Dermis blood vessel endothelial cell (primary cell): ENCODE data around the gene DBP. TPM values are rescaled to one million over a fixed set of nuclear protein-coding genes. Genes with fewer than 3 reads are reported as not detected.
A peak's percentile ranks its signal among the peaks of the same experiment; 100 is the strongest.
"Not testable (repeated sequence)": the region's sequence is repeated elsewhere in the genome, so short reads cannot be mapped to it uniquely, and the experiment has no call there.

ENCODE experiments used
- DNase-seq: peaks from one replicate; pipeline ENCODE4 v3.0.0; 2010
- total RNA-seq: library from RNA; depleted of rRNA; stranded (reverse); fragments of >200 nt; gene quantifications from 2 replicates; pipeline ENCODE4 v1.2.3, GENCODE V29; 2014

Gene DBP
- total RNA-seq, 1 donor from 2014 or later: 3.1 TPM

DNA sequence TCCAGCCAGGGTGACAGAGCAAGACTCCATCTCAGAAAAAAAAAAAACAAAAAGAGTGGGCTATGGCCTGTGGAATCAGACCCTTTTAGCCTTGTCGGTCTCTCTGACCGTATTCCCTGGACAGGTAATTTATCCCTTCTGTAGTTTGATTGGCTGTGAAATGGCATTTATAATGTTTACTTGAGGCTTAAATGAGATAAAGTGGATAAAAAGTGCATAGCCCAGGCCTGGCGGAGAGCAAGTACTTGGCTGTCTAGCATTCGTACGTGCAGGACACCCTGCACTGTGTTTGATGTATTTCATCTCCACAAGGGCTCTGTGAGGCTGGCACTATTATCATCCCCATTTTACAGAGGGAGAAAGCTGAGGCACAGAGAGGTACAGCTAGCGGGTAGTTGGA, 28.6 kb upstream of the DBP start:
- DNase-seq: no peak

DNA sequence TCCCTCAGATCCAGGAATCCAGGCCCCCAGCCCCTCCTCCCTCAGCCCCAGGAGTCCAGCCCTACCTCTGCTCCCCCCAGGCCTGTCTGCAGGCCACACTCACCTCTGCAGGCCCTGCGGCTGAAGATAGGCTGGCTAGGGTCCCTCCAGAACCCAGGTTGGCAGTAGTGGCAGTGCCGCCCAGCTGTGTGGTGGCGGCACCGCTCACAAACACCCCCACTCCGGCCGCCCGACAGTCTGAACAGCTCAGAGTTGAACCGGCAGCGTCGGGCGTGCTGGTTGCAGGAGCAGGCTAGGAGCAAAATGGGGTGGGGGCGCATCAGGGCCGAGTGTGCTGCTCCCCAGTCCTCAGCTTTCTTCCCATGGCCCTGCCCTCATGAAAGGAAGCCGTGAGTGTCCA, 27.3 kb upstream of the DBP start:
- no peak for DNase-seq

DNA sequence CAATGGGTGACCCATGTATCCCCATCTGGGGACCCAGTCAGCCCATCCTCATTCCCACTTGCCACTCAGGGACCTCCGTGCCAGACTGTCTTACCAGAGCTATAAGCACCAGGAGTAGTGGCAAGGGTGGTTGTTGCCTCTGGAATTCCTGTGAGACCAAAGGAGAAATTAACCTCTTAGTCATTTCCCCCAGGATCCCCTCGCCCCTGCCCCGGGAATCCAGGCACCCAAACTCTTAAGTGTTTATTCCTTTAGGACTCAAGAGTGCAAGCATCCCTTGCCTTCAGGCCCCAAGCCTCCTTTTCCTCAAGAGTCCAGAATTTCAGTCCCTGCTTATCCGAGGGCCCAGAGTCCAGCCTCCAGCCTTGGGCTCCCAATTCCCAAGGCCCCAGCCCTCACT, 26.5 kb upstream of the DBP start:
- DNase-seq: no peak

DNA sequence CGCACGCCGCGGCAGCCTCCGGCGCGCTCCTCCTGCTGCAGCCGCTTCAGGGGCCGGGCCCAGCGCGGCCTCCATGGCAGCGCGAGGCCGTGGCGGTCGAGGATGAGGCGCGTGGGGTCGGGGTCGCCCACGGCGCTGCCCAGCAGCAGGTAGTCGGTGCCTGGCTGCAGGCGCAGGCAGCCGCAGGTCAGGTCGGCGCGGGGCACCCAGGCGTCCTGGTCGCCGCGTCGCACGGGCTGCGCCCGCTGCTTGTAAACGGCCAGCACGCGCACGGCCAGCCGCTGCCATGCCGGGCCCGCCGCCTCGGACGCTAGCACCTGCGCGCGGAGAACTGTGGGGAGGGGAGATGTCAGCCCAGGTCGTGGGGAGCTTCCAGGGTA, 24.5 kb upstream of the DBP start:
- no peak for DNase-seq

DNA sequence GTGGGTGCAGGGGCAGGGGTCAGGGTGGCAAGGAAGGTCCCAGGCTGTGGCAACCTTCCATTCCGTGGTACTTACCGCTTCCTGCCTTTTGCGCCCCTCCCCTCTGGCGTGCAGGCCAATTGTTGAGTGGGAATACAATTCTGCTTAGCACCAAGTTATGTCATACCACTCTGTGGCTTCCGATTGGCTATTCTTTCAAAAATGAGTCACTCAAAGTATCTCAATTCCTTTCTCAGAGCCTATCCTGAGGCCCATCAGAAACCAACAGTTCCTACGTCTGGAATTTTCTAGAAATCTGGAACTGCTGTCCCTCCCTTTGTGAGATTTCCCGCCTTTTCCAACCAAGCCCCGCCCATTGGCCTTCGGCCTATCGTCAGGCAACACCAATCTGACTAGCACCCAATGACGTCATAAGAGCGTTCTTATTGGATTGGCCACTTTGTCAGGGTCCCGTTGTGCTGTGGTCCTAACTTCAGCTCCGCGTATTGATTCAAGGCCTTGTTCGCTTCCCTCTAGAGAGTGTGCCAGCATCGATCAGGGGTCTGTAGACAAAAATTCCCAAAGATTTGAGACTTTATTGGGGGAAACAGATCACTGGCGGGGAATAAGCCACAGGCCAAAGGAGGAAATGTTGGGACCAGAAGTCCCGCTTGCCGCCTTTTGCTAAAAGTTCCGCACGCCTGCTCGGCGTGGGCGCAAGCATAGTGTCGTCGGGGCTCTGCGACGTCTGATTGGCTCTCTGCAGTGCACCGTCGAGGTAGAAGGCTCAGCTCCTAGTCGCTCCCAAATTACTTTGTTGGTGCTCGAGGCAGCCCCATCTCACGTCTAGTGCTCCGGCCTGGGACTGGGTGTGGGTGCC, 23.9 kb upstream of the DBP start:
- DNase-seq: peak; percentile 93

DNA sequence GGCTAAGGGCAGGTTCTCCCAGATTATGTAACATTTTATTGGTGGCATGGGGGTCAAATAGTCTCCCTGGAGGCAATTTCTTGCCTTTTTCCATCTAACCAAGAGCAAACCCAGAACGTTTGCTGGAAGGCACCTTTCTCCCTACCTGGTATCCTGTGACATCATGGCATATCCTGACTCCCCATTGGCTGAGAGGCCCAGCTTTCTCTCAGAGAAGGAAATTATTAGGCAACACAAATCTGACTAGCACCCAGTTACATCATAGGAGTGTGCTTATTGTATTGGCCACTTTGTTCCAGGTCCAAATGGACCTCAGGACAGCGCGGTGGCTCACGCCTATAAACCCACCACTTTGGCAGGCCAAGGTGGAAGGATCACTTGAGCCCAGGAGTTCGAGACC, 22.6 kb upstream of the DBP start:
- DNase-seq: no peak

DNA sequence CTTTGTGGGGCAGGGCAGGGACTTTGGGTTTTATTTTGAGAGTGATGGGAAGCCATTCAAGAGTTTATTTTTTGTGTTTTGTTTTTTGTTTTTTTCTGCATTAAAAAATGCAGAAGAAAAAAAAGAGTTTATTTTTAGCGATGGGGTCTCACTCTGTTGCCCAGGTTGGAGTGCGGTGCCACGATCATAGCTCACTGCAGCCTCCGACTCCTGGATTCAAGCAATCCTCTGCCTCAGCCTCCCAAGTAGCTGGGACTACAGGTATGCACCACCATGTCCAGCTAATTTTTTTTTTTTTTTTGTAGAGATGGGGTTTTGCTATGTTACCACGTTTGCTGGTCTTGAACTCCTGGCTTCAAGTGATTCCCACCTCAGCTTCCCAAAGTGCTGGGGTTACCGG, 21.3 kb upstream of the DBP start:
- DNase-seq: no peak

DNA sequence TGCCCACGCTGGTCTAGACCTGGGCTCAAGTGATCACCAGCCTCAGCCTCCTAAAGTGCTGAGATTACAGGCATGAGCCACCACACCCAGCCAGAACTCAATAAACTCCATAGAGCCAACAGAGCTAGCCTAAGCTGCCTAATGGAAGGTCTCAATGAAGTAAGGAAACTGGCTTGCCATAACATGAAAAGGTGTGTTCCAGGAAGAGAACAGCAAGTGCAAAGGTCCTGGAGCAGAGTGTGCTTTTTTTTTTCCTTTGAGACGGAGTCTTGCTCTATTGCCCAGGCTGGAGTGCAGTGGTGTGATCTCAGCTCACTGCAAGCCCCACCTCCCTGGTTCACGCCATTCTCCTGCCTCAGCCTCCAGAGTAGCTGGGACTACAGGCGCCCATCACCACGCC, 20.6 kb upstream of the DBP start:
- DNase-seq: not testable (repeated sequence)

DNA sequence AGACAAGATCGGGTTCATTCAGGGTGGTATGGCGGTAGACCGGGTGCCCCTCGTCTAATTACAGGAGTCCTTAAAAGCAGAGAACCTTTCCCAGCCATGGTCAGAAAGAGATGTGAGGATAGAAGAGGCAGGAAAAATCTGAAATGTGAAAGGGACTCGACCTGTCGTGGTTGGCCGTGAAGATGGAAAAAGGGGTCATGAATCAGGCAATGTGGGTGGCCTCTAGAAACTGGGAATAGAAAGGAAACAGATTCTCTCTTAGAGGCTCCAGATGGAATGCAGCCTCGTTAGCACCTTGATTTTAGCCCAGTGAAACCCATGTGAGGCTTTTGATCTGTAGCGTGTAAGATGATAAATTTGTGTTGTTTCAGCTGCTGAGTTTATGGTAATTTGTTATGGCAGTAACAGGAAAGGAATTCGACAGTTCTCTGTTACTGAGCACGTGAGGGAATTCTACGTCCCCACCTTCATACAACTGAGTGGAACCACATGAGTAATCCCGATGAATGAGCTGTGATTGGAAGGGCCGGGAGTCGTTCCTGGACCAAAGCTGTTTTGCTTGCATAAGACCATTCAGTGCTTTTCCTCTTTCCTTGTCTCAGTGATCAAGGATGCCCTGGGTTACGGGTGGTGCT, 19.8 kb upstream of the DBP start:
- DNase-seq: peak; percentile 77

DNA sequence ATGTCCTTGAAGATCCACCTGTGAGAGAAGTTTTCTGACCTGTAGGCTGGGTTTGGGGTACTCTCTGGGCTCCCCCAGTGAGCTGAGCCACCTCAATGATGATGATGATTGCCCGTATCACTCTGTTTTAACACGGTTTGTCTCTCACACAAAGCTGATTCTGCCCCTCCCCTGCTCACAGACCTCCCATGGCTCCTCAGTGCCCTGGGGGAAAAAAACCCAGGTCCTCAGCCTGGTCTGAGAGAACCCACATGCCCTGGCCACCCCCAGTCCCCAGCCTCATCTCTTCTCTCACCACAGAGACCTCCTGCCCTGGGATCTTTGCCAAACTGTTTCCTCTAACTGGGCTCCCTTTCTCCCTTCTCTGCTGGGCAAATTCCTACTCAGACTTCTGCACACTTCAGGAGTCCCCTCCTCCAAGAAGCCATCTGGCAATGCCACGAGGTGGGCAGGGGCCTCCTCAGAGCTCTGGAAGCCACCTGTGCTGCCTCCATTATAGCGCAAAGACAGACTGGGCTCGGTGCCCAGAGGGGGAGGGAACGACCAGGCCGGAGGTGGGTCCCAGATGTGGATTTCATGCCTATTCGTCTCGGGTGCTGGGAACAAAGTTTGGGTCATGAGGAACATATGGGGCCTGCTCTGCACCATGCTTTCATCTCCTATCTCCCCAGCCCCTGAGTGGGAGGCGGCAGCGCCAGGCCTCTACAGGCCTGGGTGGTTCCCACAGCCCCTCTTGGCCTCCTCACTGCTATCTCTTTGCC, 17.3 kb upstream of the DBP start:
- DNase-seq: no peak

DNA sequence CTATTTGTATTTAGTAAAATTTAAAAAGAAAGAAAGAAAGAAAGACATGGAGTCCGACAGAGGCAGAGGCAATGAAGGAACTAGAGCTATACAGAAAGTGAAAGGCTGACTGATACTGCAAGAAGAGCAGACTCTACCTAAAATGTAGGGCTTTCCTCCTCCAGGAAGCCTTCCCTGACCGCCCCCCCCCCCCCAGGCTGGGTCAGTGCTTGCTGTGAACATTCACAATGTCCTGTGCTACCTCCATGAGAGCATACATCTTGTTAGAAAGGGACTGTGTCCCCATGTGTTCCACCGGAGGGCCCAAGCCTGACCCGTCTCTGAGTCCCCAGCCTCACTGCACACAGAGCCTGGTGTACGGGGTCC, 14.5 kb upstream of the DBP start:
- no peak for DNase-seq

DNA sequence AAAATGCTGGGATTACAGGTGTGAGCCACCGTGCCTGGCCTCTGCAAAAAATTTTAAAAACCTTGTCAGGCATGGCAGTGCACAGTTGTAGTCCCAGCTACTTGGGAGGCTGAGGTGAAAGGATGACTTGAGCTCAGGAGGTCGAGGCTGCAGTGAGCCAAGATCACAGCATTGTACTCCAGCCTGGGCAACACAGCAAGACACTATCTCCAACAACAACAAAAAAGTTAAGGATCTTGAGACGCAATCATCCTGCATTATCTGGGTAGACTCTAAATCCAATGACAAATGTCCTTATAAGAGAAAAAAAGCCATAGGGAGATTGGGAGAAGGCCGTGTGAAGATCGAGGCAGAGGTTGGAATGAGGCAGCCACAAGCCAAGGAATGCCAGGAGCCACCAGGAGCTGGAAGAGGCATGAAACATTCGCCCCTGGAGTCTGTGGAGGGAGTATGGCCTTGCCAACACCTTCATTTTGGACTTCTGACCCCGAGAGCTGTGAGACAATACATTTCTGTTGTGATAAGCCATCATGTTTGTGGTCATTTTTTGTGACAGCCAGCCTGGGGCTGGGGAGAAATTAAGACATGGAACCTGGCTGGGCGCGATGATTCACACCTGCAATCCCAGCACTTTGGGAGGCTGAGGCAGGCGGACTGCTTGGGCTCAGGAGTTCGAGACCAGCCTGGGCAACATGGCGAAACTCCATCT, 13.9 kb upstream of the DBP start:
- no peak for DNase-seq

DNA sequence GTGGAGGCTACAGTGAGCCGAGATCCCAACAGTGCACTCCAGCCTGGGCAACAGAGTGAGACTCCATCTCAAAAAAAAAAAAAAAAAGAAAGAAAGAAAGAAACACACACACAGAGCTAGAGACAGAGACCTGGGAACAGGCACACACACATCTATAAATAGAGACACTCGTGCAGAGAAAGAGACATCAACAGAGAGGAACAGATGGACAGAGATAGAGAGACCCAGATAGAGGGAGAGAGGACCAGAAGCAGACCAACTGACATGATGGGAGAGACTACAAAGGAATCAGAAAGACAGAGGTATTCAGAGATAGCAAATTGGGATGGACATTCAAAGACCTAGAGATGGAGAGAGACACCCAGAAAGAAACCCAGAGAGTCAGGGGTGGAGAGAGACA, 11.0 kb upstream of the DBP start:
- no peak for DNase-seq

DNA sequence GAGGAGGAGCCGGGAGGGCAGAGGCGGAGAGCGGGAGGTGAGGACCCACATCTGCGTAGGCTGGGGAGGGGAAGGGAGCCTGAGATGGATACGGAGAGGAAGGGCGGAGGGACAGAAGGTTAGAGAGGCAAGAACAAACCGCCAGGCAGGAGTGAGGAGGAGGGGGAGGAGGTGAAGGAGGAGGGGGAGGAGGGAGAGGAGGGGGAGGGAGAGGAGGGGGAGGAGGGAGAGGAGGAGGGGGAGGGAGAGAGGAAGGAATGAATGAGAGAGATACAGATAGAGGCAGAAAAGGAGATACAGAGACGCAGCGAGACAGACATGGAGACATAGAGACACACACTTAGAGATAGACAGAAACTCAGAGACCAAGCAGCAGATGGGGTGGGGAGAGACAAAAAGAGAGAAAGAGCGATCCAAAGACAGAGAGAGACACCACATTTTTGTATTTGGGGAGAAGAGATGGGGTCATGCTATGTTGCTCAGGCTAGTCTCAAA, 9.6 kb upstream of the DBP start:
- no peak for DNase-seq

DNA sequence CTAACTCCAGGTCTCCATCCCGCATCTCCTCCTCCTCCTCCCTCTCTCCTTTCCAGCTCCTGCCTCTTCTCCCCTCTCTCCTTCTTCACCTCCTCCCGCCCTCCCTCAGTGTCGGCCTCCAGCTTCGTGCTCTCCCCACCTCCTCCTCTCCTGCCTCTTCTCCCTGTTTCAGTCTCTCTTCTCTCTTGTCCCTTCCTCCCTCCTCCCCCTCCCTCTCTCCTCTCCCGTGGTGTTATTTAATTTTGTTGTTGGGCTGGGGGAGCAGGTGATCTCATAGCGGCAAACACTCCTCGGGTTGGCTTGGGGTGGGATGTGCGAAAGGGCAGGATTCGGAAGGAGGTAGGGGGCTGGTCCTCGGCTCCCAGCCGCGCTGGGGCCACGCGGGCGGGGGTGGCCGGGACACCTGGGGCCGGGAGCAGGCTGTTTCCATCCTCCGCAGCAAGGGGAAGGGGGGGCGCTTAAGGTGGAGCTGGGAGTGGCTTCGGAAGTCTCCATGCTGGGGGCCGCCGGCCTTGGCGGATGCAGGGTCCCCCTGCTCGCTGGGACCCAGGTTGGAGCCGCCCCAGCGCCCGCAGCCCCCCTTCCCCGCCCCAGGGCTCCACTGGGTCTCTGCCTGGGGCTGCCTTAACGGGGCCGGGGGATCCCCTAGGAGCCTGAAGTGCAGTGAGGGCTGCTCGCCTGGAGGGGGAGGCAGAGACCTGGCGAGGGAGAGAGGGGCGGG, 9.0 kb upstream of the DBP start, which contains the start of gene CA11:
Gene CA11, minus strand, starts transcription at position 187 of the 721 bp plus-strand sequence. CDS start 555 bp downstream, outside the sequence.
- peak; percentile 89 for DNase-seq

DNA sequence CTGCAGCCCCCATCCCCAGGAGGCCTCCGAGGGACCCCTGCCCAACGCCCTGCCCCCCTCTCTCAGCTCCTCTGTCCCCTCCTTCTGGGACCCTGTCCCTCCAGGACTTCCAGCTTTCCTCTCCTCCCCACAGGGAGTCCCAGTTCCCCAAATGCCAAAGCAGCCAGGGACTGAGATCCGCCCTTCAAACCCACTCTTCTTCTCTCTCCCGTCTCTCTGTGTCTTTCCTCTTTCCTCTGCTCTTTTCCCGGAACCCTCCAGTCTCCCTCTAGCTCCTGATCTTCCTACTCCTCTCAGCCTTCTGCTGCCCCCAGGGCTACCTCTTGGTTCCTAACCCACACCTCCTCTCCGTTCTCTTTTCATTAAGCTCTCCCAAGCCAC, 8.4 kb upstream of the DBP start:
- no peak for DNase-seq

DNA sequence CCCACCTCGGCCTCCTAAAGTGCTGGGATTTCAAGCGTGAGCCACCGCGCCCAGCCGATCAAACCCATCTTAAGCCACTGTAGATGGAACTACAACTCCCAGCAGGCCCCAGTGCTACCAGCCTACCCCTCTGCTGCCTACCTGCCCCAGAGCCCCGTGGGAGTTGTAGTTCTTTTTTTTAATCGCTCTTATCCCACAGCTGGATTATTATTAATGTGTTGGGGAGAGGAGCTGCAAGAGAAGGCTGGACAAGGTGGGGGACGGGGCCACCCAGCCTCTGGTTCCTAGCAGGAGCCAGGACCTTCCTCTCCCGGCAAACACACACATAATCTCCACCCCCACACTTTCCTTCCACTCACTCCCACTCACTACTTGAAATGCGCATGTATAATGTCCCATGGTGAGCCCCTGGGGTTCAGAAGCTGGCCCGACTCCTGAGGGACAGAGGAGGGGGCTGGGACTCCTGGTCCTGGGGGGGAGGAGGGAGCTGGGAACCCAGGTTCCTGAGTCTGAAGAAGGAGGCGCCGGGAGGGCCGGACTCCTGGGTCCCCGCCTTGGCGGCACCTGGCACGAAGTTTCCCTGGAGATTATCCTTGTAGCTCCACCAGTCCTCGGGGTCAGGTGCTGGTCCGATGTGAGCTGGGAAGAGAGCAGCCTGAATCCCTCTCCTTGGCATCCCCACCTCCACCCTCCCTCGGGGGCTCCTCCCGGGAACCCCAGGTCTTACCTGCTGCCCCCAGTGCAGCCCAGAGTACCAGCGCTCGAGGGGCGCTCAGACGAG, 7.8 kb upstream of the DBP start:
- peak; percentile 80 for DNase-seq

DNA sequence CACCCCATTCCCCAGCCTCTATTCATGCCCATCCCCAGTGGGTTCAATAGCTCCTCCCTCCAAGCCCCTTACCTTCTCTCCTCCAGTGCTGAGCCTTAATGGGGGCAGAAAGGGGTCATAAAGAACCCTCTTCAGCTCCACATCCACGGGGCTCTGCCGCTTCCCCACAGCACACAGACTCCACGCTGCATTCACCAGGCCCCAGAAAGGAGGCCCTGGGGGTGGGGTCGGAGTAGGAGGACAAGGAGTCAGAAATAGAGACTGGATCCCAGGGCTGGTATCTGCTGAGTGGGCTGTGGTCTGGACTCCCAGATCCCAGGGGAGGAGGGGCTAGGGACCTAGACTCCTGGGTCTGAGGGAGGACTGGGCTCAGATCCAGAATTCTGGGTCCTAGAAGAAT, 7.2 kb upstream of the DBP start:
- no peak for DNase-seq

DNA sequence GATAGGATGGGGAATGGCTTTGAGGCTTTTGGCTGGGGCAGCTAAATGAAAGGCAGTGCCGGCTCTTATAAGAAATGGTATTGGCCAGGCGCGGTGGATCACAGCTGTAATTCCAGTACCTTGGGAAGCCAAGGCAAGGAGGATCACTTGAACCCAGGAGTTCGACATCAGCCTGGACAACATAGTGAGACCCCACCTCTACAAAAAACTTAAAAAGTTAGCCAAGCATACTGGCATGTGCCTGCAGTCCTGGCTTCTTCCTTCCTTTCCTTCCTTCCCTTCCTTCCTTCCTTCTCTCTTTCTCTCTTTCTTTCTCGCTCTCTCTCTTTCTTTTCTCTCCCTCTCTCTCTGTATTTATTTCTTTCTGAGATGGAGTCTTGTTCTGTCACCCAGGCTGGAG, 5.7 kb upstream of the DBP start:
- no peak for DNase-seq

DNA sequence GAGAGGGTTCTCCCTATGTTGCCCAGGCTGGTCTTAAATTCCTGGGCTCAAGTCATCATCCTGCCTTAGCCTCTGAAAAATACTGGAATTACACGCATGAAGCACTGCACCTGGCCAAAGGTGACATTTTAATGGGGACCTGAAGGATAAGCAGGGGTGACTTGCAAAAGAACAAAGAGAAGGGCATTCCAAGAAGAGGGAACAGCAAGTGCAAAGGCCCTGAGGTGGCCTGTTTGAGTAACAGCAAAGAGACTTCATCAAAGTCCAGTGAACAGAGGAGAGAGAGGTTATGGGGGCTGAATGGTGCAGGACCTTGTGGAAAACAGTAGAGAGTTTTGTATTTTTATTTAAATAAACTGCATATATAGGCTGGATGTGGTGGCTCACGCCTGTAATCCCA, 4.7 kb upstream of the DBP start:
- no peak for DNase-seq
